Endothelial cell of umbilical vein (primary cell): ENCODE measurements around the gene TFAM. TPM values are rescaled to one million over a fixed set of nuclear protein-coding genes. Genes with fewer than 3 reads are reported as not detected.

Source experiments
- BruUV-seq: library from RNA; stranded (reverse); fragments of 400-500 nt; replicated peaks from 2 replicates; lab custom pipeline; 2021; lab: Mats Ljungman, UMichigan
- CTCF ChIA-PET: fragments of 300-600, 350-600 bp; sonication (Branson Sonifier 250); formaldehyde crosslinking; loops from one replicate; lab custom pipeline; 2021; ENCODE audit warnings: antibody characterized with exemption, inconsistent platforms; lab: Charles Lee
- POLR2A ChIA-PET: fragments of 300-600, 350-600 bp; sonication (Branson Sonifier 250); formaldehyde crosslinking; loops from one replicate; lab custom pipeline; 2021; ENCODE audit warnings: antibody characterized with exemption, inconsistent platforms; lab: Charles Lee
- DNase-seq: peaks from one replicate; pipeline ENCODE4 v3.0.0-alpha.2; 2011; ENCODE audit warnings: low read depth, low spot score
- FAIRE-seq: peaks from 2 replicates; lab custom pipeline; 2011; peaks lifted over from hg19 to GRCh38; lab: Jason Lieb, UNC
- H2AFZ ChIP-seq: 2 replicates; pipeline ENCODE4 v1.6.0; 2012; ENCODE audit warnings: low read depth, low read length, control low read depth, inconsistent platforms
- H3K27ac ChIP-seq: 2 replicates; pipeline ENCODE4 v1.5.1; 2011; ENCODE audit warnings: low read depth, mild to moderate bottlenecking, control low read depth, low read length, moderate library complexity; ENCODE audit not compliant: insufficient read depth
- H3K27me3 ChIP-seq, 2 experiments: 2 replicates each; pipeline versions ENCODE4 v1.6.0 to v1.6.1; 2011; ENCODE audit warnings: low read length in 2 of 2, mixed read lengths in 1 of 2; ENCODE audit not compliant: control insufficient read depth in 2 of 2, insufficient read depth in 2 of 2
- H3K36me3 ChIP-seq, 2 experiments: 2 replicates in 1 of 2; 3 replicates in 1 of 2; pipeline ENCODE4 v1.5.1; 2011; ENCODE audit warnings: low read length in 2 of 2, mild to moderate bottlenecking in 1 of 2, moderate library complexity in 1 of 2; ENCODE audit not compliant: control insufficient read depth in 2 of 2, insufficient read depth in 2 of 2; ENCODE audit errors: extremely low read depth in 1 of 2
- H3K4me1 ChIP-seq: 3 replicates; pipeline ENCODE4 v1.5.1; 2011; ENCODE audit warnings: mild to moderate bottlenecking, low read length; ENCODE audit not compliant: control insufficient read depth, insufficient read depth; ENCODE audit errors: extremely low read depth
- H3K4me2 ChIP-seq: 2 replicates; pipeline ENCODE4 v1.6.1; 2011; ENCODE audit warnings: low read length, control low read depth, mixed read lengths; ENCODE audit not compliant: insufficient read depth
- H3K4me3 ChIP-seq, 3 experiments: fragments of 200-600 bp in 1 of 3; sonication (generic), shearing (Covaris generic) in 1 of 3; replicated peaks in 1 of 3; 2 replicates each; pipeline ENCODE4 v1.5.1; 2011 to 2016; ENCODE audit warnings: control low read depth in 3 of 3, low read length in 3 of 3, mild to moderate bottlenecking in 2 of 3, inconsistent platforms in 1 of 3, low read depth in 1 of 3, moderate library complexity in 1 of 3; ENCODE audit not compliant: insufficient read depth in 1 of 3
- H3K79me2 ChIP-seq: 2 replicates; pipeline ENCODE4 v1.6.0; 2012; ENCODE audit warnings: low read length, inconsistent platforms; ENCODE audit not compliant: control insufficient read depth, insufficient read depth
- H3K9ac ChIP-seq: replicated peaks from 2 replicates; pipeline ENCODE3; 2011; ENCODE audit warnings: low read length, control low read depth; ENCODE audit not compliant: insufficient read depth; ENCODE audit errors: extremely low read depth
- H3K9me1 ChIP-seq: replicated peaks from 3 replicates; pipeline ENCODE4 v1.6.0; 2011; ENCODE audit warnings: mild to moderate bottlenecking, low read length; ENCODE audit not compliant: control insufficient read depth, insufficient read depth; ENCODE audit errors: extremely low read depth
- H3K9me3 ChIP-seq: replicated peaks from 2 replicates; pipeline ENCODE4 v1.5.1; 2012; ENCODE audit warnings: low read length, inconsistent platforms; ENCODE audit not compliant: control insufficient read depth, insufficient read depth
- H4K20me1 ChIP-seq: replicated peaks from 2 replicates; pipeline ENCODE3; 2011; ENCODE audit warnings: mild to moderate bottlenecking, low read length; ENCODE audit not compliant: control insufficient read depth, insufficient read depth; ENCODE audit errors: extremely low read depth
- EZH2 ChIP-seq: IDR thresholded peaks from 2 replicates; pipeline ENCODE4 v1.6.1; 2012; ENCODE audit warnings: borderline replicate concordance, low read depth, mild to moderate bottlenecking, moderate library complexity, low read length, inconsistent platforms; ENCODE audit not compliant: severe bottlenecking
- FOS ChIP-seq: IDR thresholded peaks from 2 replicates; pipeline ENCODE4 v1.6.1; 2011; ENCODE audit warnings: mild to moderate bottlenecking, low read length, moderate library complexity, borderline replicate concordance; ENCODE audit not compliant: insufficient read depth
- GATA2 ChIP-seq: IDR thresholded peaks from 2 replicates; pipeline ENCODE4 v1.7.0; 2011; ENCODE audit warnings: low read depth, mild to moderate bottlenecking, moderate library complexity, mixed read lengths, low read length; ENCODE audit not compliant: insufficient read length, insufficient read depth
- JUN ChIP-seq: IDR thresholded peaks from 2 replicates; pipeline ENCODE4 v1.6.1; 2011; ENCODE audit warnings: borderline replicate concordance, low read depth; ENCODE audit not compliant: insufficient read length, insufficient read depth
- MAX ChIP-seq: IDR thresholded peaks from 2 replicates; pipeline ENCODE4 v1.6.1; 2011; ENCODE audit not compliant: insufficient read depth, insufficient read length
- MYC ChIP-seq: IDR thresholded peaks from one replicate; pipeline ENCODE4 v1.6.1; 2011; ENCODE audit warnings: mild to moderate bottlenecking, low read depth, low read length
- POLR2A ChIP-seq: IDR thresholded peaks from 2 replicates; pipeline ENCODE4 v1.6.1; 2012; ENCODE audit warnings: low read depth, mild to moderate bottlenecking, control low read depth, low read length
- POLR2AphosphoS5 ChIP-seq: IDR thresholded peaks from 2 replicates; pipeline ENCODE4 v1.6.1; 2012; ENCODE audit warnings: low read depth, mild to moderate bottlenecking, control low read depth, low read length, moderate library complexity; ENCODE audit not compliant: insufficient read depth
- dilution Hi-C: fragments of 300-500 bp; cut with MboI; formaldehyde crosslinking; loops from one replicate; pipeline ENCODE4 v1.15.0; 2019; ENCODE audit warnings: low sequenced_read_pairs; ENCODE audit not compliant: extremely low pct_ligation_motif_present
- intact Hi-C: fragments of 100-400 bp; cut with micrococcal nuclease; formaldehyde crosslinking; loops from one replicate; pipeline ENCODE4 v1.10.0; 2022
- polyA plus RNA-seq, 4 experiments: library from polyadenylated mRNA; depleted of rRNA in 3 of 4; stranded (reverse) in 3 of 4; unstranded in 1 of 4; fragments of >200 nt; gene quantifications; 2 replicates each; pipeline versions ENCODE4 v1.2.1 to v1.2.3, GENCODE V29; 2011 to 2012; ENCODE audit warnings: missing spikeins in 1 of 4
- total RNA-seq: library from RNA; stranded (reverse); gene quantifications from 2 replicates; pipeline ENCODE4 v1.2.3, GENCODE V29; 2021
- TF ChIP-seq, protein P1 (sequence below), 2 donors: IDR thresholded peaks; 1 replicate in 1 of 2; 2 replicates in 1 of 2; pipeline ENCODE4 v1.5.1; 2011; ENCODE audit warnings: low read length in 2 of 2, mild to moderate bottlenecking in 2 of 2, moderate library complexity in 2 of 2, control low read depth in 1 of 2, inconsistent platforms in 1 of 2, low read depth in 1 of 2; ENCODE audit not compliant: insufficient read depth in 1 of 2; ENCODE audit errors: extremely low read depth in 1 of 2

Gene TFAM
- total and polyA plus RNA-seq, 2 donors (not counting 3 experiments of a cell fraction or from before 2014, with no cell fraction given) = 21.3 to 45.1 TPM

- Histone ChIP-seq H3K4me1 (no peaks in the 10 kb centered on the region), H3K9me3 (no peaks in the 10 kb centered on the region), H3K27me3 (no peaks in the 10 kb centered on the region), H3K4me3 (no peak overlapping the region), H3K27ac (no peak overlapping the region), H3K36me3 (no peaks in the 10 kb centered on the region), H4K20me1 (no peaks in the 10 kb centered on the region), H3K4me2 (no peak overlapping the region), H3K9ac (no peak overlapping the region), H3K9me1 (no peaks in the 10 kb centered on the region), H3K79me2 (no peaks in the 10 kb centered on the region), H2AFZ (no peak overlapping the region)
- CTCF ChIA-PET = interaction anchor here (1.9 kb wide), 1 partner anchor 12 kb away, joined by 6 read pairs; the partner anchor contains the start of gene TFAM
- intact Hi-C loops = no loop called here
- DNase-seq (no peak), FAIRE-seq (no peak)
- TF ChIP-seq MAX (no peak), GATA2 (no peak), MYC (no peak), POLR2A (no peak), FOS (no peak), POLR2AphosphoS5 (no peak), JUN (no peak), EZH2 (no peak)
- TF ChIP-seq, protein P1, sequence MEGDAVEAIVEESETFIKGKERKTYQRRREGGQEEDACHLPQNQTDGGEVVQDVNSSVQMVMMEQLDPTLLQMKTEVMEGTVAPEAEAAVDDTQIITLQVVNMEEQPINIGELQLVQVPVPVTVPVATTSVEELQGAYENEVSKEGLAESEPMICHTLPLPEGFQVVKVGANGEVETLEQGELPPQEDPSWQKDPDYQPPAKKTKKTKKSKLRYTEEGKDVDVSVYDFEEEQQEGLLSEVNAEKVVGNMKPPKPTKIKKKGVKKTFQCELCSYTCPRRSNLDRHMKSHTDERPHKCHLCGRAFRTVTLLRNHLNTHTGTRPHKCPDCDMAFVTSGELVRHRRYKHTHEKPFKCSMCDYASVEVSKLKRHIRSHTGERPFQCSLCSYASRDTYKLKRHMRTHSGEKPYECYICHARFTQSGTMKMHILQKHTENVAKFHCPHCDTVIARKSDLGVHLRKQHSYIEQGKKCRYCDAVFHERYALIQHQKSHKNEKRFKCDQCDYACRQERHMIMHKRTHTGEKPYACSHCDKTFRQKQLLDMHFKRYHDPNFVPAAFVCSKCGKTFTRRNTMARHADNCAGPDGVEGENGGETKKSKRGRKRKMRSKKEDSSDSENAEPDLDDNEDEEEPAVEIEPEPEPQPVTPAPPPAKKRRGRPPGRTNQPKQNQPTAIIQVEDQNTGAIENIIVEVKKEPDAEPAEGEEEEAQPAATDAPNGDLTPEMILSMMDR (IDR thresholded peaks at IDR 0.05; ENCODE audit: extremely low read depth in 1 of 2, insufficient read depth in 1 of 2, low read depth in 1 of 2, low read length in 2 of 2) = no peak
- BruUV-seq = no TSS peak
- POLR2A ChIA-PET = no interaction called here
- dilution Hi-C loops = no loop called here
These were observed 11.8 kb upstream of the TFAM start for GRCh38 chr10:58373442-58373827.
